Central memory CD8-positive, alpha-beta T cell (primary cell): ENCODE measurements around the gene AGAP2.
A peak's percentile ranks its signal among the peaks of the same experiment; 100 is the strongest.

Experiments used
- ATAC-seq: fragments of 150-1000 bp; cut with Tn5 transposase; replicated peaks from 2 replicates; pipeline ENCODE4 v1.10.0; 2022; ENCODE audit warnings: mild to moderate bottlenecking, moderate FRiP score, moderate number of reproducible peaks; ENCODE audit not compliant: poor library complexity, severe bottlenecking; ENCODE audit errors: extremely low read depth
- DNase-seq, 2 donors: peaks; one replicate each; pipeline ENCODE4 v3.0.0; 2021; ENCODE audit warnings: low spot score in 2 of 2
- H3K27ac Mint-ChIP-seq: one replicate; pipeline ENCODE4 v1.8.0; 2022; ENCODE audit warnings: low read depth, mild to moderate bottlenecking, moderate library complexity, mixed read lengths
- H3K27me3 Mint-ChIP-seq: one replicate; pipeline ENCODE4 v1.8.0; 2022; ENCODE audit warnings: mixed read lengths
- H3K36me3 Mint-ChIP-seq: one replicate; pipeline ENCODE4 v1.8.0; 2022; ENCODE audit warnings: mild to moderate bottlenecking, moderate library complexity, mixed read lengths; ENCODE audit not compliant: insufficient read depth
- H3K4me1 Mint-ChIP-seq: one replicate; pipeline ENCODE4 v1.8.0; 2022; ENCODE audit warnings: mixed read lengths
- H3K4me3 Mint-ChIP-seq: one replicate; pipeline ENCODE4 v1.8.0; 2022; ENCODE audit warnings: mild to moderate bottlenecking, moderate library complexity, mixed read lengths
- H3K9me3 Mint-ChIP-seq: one replicate; pipeline ENCODE4 v1.8.0; 2022; ENCODE audit warnings: mixed read lengths

The AGAP2 gene

GRCh38 chr12:57756406-57757341 is 18.1 kb upstream of the AGAP2 start:
- no peak for ATAC-seq
- H3K27ac Mint-ChIP-seq, result peak overlapping the region; percentile 75
- DNase-seq, result peak; percentile 42 to 51
- no peaks in the 10 kb centered on the region for H3K9me3 Mint-ChIP-seq
- H3K4me1 Mint-ChIP-seq, result peaks cover 58% of the 10 kb centered on the region
- H3K36me3 Mint-ChIP-seq, result peaks cover 22% of the 10 kb centered on the region
- H3K27me3 Mint-ChIP-seq, result no peaks in the 10 kb centered on the region
- H3K4me3 Mint-ChIP-seq, result peak overlapping the region; percentile 77

GRCh38 chr12:57755454-57756372 is 17.2 kb upstream of the AGAP2 start:
- peaks cover 66% of the 10 kb centered on the region for H3K4me1 Mint-ChIP-seq
- H3K36me3 Mint-ChIP-seq, result peaks cover 28% of the 10 kb centered on the region
- H3K9me3 Mint-ChIP-seq, result no peaks in the 10 kb centered on the region
- DNase-seq (no peak), ATAC-seq (no peak)
- no peaks in the 10 kb centered on the region for H3K27me3 Mint-ChIP-seq
- peak overlapping the region; percentile 75 for H3K27ac Mint-ChIP-seq
- peak overlapping the region; percentile 77 for H3K4me3 Mint-ChIP-seq

GRCh38 chr12:57755194-57755453 is 16.6 kb upstream of the AGAP2 start:
- Mint-ChIP-seq H3K4me1 (peaks cover 66% of the 10 kb centered on the region), H3K27ac (no peak overlapping the region), H3K9me3 (no peaks in the 10 kb centered on the region), H3K36me3 (peaks cover 28% of the 10 kb centered on the region), H3K27me3 (no peaks in the 10 kb centered on the region), H3K4me3 (peak overlapping the region; percentile 77)
- ATAC-seq (no peak), DNase-seq (no peak)

- no peaks in the 10 kb centered on the region for H3K9me3 Mint-ChIP-seq
- ATAC-seq (peak; percentile 17), DNase-seq (peak; percentile 53 to 56)
- H3K4me3 Mint-ChIP-seq, result peak within 1 kb of the TSS; percentile 77
- H3K27me3 Mint-ChIP-seq, result no peaks in the 10 kb centered on the region
- H3K4me1 Mint-ChIP-seq, result peaks cover 62% of the 10 kb centered on the region
- peaks cover 28% of the 10 kb centered on the region for H3K36me3 Mint-ChIP-seq
- peak within 1 kb of the TSS; percentile 80 for H3K27ac Mint-ChIP-seq
These were observed 16.1 kb upstream of the AGAP2 start, which contains the start of gene MARCHF9 for GRCh38 chr12:57754411-57755193. Gene MARCHF9, plus strand, starts transcription at chr12:57755103. Its CDS starts 426 bp downstream, at chr12:57755529.

- peak overlapping the region; percentile 77 for H3K4me3 Mint-ChIP-seq
- peak overlapping the region; percentile 80 for H3K27ac Mint-ChIP-seq
- peaks cover 56% of the 10 kb centered on the region for H3K4me1 Mint-ChIP-seq
- H3K36me3 Mint-ChIP-seq, result peaks cover 31% of the 10 kb centered on the region
- ATAC-seq (no peak), DNase-seq (no peak)
- no peaks in the 10 kb centered on the region for H3K9me3 Mint-ChIP-seq
- no peaks in the 10 kb centered on the region for H3K27me3 Mint-ChIP-seq
These were observed 15.3 kb upstream of the AGAP2 start for GRCh38 chr12:57753756-57754337.

GRCh38 chr12:57752668-57753000 is 14.1 kb upstream of the AGAP2 start:
- H3K4me1 Mint-ChIP-seq, result peaks cover 50% of the 10 kb centered on the region
- H3K27ac Mint-ChIP-seq, result peak overlapping the region; percentile 80
- peak overlapping the region; percentile 84 for H3K4me3 Mint-ChIP-seq
- DNase-seq (no peak), ATAC-seq (no peak)
- no peaks in the 10 kb centered on the region for H3K9me3 Mint-ChIP-seq
- no peaks in the 10 kb centered on the region for H3K27me3 Mint-ChIP-seq
- peaks cover 35% of the 10 kb centered on the region for H3K36me3 Mint-ChIP-seq

- DNase-seq (peak; percentile 95 to 99), ATAC-seq (peak; percentile 81)
- Mint-ChIP-seq H3K36me3 (peaks cover 38% of the 10 kb centered on the region), H3K4me3 (peak within 1 kb of the TSS; percentile 84), H3K27me3 (no peaks in the 10 kb centered on the region), H3K27ac (peak within 1 kb of the TSS; percentile 80), H3K4me1 (peaks cover 48% of the 10 kb centered on the region), H3K9me3 (no peaks in the 10 kb centered on the region)
These were observed 13.5 kb upstream of the AGAP2 start, which contains the start of gene CDK4 for GRCh38 chr12:57751788-57752667. Gene CDK4, minus strand, starts transcription at chr12:57752310. Its CDS starts 593 bp downstream, at chr12:57751717.

GRCh38 chr12:57751432-57751787 is 12.9 kb upstream of the AGAP2 start:
- no peaks in the 10 kb centered on the region for H3K27me3 Mint-ChIP-seq
- no peak for ATAC-seq
- peak overlapping the region; percentile 80 for H3K27ac Mint-ChIP-seq
- H3K4me3 Mint-ChIP-seq, result peak overlapping the region; percentile 84
- no peaks in the 10 kb centered on the region for H3K9me3 Mint-ChIP-seq
- no peak for DNase-seq
- peaks cover 36% of the 10 kb centered on the region for H3K36me3 Mint-ChIP-seq
- H3K4me1 Mint-ChIP-seq, result peaks cover 45% of the 10 kb centered on the region

GRCh38 chr12:57750561-57751431 is 12.3 kb upstream of the AGAP2 start:
- no peaks in the 10 kb centered on the region for H3K9me3 Mint-ChIP-seq
- H3K4me1 Mint-ChIP-seq, result peaks cover 45% of the 10 kb centered on the region
- no peak overlapping the region for H3K27ac Mint-ChIP-seq
- no peaks in the 10 kb centered on the region for H3K27me3 Mint-ChIP-seq
- DNase-seq (no peak), ATAC-seq (no peak)
- H3K4me3 Mint-ChIP-seq, result peak overlapping the region; percentile 84
- peaks cover 31% of the 10 kb centered on the region for H3K36me3 Mint-ChIP-seq

- Mint-ChIP-seq H3K4me1 (peaks cover 54% of the 10 kb centered on the region), H3K27me3 (no peaks in the 10 kb centered on the region), H3K4me3 (no peak overlapping the region), H3K36me3 (peaks cover 41% of the 10 kb centered on the region), H3K27ac (no peak overlapping the region), H3K9me3 (no peaks in the 10 kb centered on the region)
- no peak for ATAC-seq
- DNase-seq, result no peak
These were observed 10.5 kb upstream of the AGAP2 start for GRCh38 chr12:57749061-57749460.
